Aorta (tissue), 5 donors: ENCODE data around the gene CAV1. TPM values are rescaled to one million over a fixed set of nuclear protein-coding genes. Genes with fewer than 3 reads are reported as not detected.

ENCODE experiments used
- ATAC-seq: fragments of 200-7000 bp; cut with Tn5 transposase; one replicate; pipeline ENCODE4 v1.9.1; 2022; ENCODE audit warnings: moderate library complexity; ENCODE audit not compliant: low FRiP score
- DNase-seq, 2 donors: peaks; one replicate each; pipeline ENCODE4 v3.0.0-alpha.2; 2020
- H3K27ac ChIP-seq, 2 donors: one replicate each; pipeline ENCODE4 v1.5.1; 2013; ENCODE audit warnings: low read length in 2 of 2, mild to moderate bottlenecking in 2 of 2, moderate library complexity in 2 of 2, control low read depth in 1 of 2, inconsistent platforms in 1 of 2, low read depth in 1 of 2
- H3K27me3 ChIP-seq, 2 donors: one replicate each; pipeline ENCODE4 v1.6.1; 2013; ENCODE audit warnings: control low read depth in 1 of 2, low read length in 1 of 2, mild to moderate bottlenecking in 1 of 2, moderate library complexity in 1 of 2; ENCODE audit not compliant: insufficient read depth in 2 of 2, control insufficient read depth in 1 of 2
- H3K36me3 ChIP-seq, 2 donors: one replicate each; pipeline ENCODE4 v1.6.1; 2013; ENCODE audit warnings: control low read depth in 1 of 2, low read length in 1 of 2, mild to moderate bottlenecking in 1 of 2; ENCODE audit not compliant: insufficient read depth in 2 of 2, control insufficient read depth in 1 of 2
- H3K4me1 ChIP-seq, 2 donors: one replicate each; pipeline ENCODE4 v1.6.1; 2013; ENCODE audit warnings: low read length in 2 of 2, control low read depth in 1 of 2, mild to moderate bottlenecking in 1 of 2, moderate library complexity in 1 of 2; ENCODE audit not compliant: insufficient read depth in 2 of 2, control insufficient read depth in 1 of 2
- H3K4me3 ChIP-seq, 2 donors: one replicate each; pipeline ENCODE4 v1.5.1; 2013; ENCODE audit warnings: low read length in 2 of 2, control low read depth in 1 of 2, mild to moderate bottlenecking in 1 of 2
- H3K9me3 ChIP-seq: one replicate; pipeline ENCODE4 v1.6.1; 2013; ENCODE audit warnings: mild to moderate bottlenecking, low read length; ENCODE audit not compliant: control insufficient read depth
- WGBS, 2 donors: extraction: QIAGEN DNeasy Blood & Tissue Kit; methylation state at CpG; one replicate each; pipeline ENCODE4 v1.1.7; 2013; 5-methylcytosine and 5-hydroxymethylcytosine counted together
- intact Hi-C, 2 donors: fragments of 100-400 bp; cut with DNase I; formaldehyde crosslinking; loops; one replicate each; pipeline versions ENCODE4 v1.14.2 to v1.15.0; 2022
- polyA plus RNA-seq, 2 donors: library from polyadenylated mRNA; stranded (reverse); fragments of 200-250 nt; gene quantifications; one replicate each; pipeline ENCODE4 v1.2.3, GENCODE V29; 2013
- total RNA-seq, 2 donors: library from RNA; stranded (reverse); fragmentation: NEBNext Ultra II Directional; extraction: Animal tissue kit (Norgen Biotek cat#: 25700); gene quantifications; one replicate each; pipeline ENCODE4 v1.2.1, GENCODE V29; 2021
- donor health status: healthy with polysubstance abuse.
- donor health status: Bipolar disorder and iron deficiency.
- donor health status: DM: no; HTN: no; CAD: no.
- donor health status: DM: no; HTN: no; CAD: no.
- donor health status: DM: yes; HTN: yes; CAD: no.

Gene CAV1
- total and polyA plus RNA-seq, 4 donors: 133 to 230 (median 229) TPM

GRCh38 chr7:116544487-116544886, 19.7 kb downstream of the CAV1 start:
- DNase-seq (no peak), ATAC-seq (no peak)
- intact Hi-C loops: no loop called here
- H3K36me3 ChIP-seq: peaks cover 3 to 6% of the 10 kb centered on the region in 2 donors
- H3K9me3 ChIP-seq: no peaks in the 10 kb centered on the region
- peaks cover 0 to 7% of the 10 kb centered on the region in 2 donors for H3K4me1 ChIP-seq
- no peak overlapping the region for H3K4me3 ChIP-seq
- 67 to 87% methylated on average over 1 of the region's 1 CpG for WGBS, 2 donors
- H3K27ac ChIP-seq: no peak overlapping the region
- no peaks in the 10 kb centered on the region for H3K27me3 ChIP-seq

DNA sequence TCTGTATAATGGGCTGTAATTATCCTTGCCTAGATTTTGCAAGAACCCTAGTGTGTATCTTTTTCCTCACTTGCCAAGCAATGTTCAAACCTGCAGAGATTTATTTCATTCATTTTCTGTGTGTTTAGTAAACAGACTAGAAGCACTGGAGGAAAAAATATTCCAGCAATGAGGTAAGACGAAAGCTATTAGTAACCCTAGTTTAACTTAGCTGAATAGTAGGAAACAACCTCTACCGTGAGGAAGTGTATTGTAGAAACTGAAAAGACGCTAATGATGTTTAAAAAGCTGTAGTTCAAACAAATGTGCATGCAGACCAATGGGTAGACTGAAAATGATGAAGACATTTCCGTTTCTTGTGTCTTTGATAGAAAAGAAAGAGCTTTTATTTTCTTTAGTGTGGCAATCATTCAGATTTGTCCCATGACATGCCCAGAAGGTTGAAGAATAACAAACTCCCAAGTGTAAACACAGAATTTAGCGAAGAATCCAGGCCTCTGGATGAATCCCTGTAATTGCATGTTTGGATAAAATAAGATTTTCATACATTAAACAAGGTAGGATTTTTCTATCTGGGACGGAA, 20.7 kb downstream of the CAV1 start:
- Histone ChIP-seq H3K36me3 (peaks cover 3% of the 10 kb centered on the region in 2 donors), H3K4me1 (peaks cover 0 to 7% of the 10 kb centered on the region in 2 donors), H3K4me3 (no peak overlapping the region), H3K9me3 (no peaks in the 10 kb centered on the region), H3K27ac (no peak overlapping the region), H3K27me3 (no peaks in the 10 kb centered on the region)
- intact Hi-C loops: no loop called here
- ATAC-seq: no peak
- WGBS, 2 donors: 71% methylated on average over 6 of the region's 6 CpGs
- DNase-seq: no peak

DNA sequence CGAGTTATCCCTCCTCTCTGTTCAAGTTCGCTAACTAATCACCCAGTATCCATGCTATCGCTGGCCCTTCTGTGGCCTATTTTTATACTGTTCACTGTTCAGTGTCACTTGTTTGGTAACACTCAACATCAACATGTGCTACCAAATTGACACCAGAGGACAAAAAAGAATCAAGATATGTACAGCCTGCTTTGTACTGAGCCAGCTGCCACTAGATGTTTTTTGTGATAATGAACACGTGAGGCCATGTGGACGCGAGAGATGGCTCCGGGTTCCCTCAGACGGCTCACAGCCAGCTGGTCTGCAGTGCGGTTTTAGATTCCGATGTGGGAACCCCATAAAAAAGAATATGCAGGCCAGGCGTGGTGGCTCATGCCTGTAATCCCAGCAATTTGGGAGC, 21.2 kb downstream of the CAV1 start:
- no peak for DNase-seq
- Histone ChIP-seq H3K36me3 (peaks cover 3% of the 10 kb centered on the region in 2 donors), H3K27ac (peak overlapping the region in 1 of 2 donors; percentile 20), H3K9me3 (no peaks in the 10 kb centered on the region), H3K27me3 (no peaks in the 10 kb centered on the region), H3K4me1 (peaks cover 0 to 6% of the 10 kb centered on the region in 2 donors), H3K4me3 (no peak overlapping the region)
- WGBS, 2 donors: 91 to 95% methylated on average over 11 of the region's 11 CpGs
- ATAC-seq: no peak
- intact Hi-C loops: no loop called here

- DNase-seq (no peak), ATAC-seq (no peak)
- Histone ChIP-seq H3K9me3 (no peaks in the 10 kb centered on the region), H3K4me1 (peaks cover 0 to 5% of the 10 kb centered on the region in 2 donors), H3K27ac (peak overlapping the region in 1 of 2 donors; percentile 25), H3K4me3 (no peak overlapping the region), H3K27me3 (no peaks in the 10 kb centered on the region), H3K36me3 (peaks cover 3 to 5% of the 10 kb centered on the region in 2 donors)
- WGBS, 2 donors: 38 to 47% methylated on average over 1 of the region's 1 CpG
- intact Hi-C loops: no loop called here
These were observed 22.1 kb downstream of the CAV1 start for GRCh38 chr7:116546916-116547315.

- H3K36me3 ChIP-seq: peaks cover 3 to 5% of the 10 kb centered on the region in 2 donors
These were observed 22.5 kb downstream of the CAV1 start for GRCh38 chr7:116547347-116547746.

DNA sequence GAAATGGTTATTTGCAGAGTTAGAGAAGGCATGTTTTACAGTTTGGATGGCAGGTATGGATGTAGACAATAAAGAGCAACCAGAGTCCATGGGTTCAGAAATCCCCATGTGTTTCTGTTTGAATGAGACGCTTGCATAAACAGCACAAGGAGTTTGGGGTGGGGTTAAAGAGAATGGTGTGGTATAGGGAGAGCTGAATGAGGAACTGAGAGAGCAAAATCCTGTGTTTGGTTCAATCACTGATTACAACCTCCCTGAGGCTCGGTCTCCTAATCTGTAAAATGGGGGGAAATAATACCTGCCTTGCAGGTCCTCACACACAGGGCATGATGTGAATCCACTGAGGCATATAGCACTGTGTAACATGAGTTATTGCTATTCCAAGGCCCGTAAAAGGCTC, 23.7 kb downstream of the CAV1 start:
- H3K27me3 ChIP-seq: no peaks in the 10 kb centered on the region
- H3K4me1 ChIP-seq: peaks cover 2 to 4% of the 10 kb centered on the region in 2 donors
- DNase-seq (no peak), ATAC-seq (no peak)
- no peaks in the 10 kb centered on the region for H3K9me3 ChIP-seq
- intact Hi-C loops: no loop called here
- H3K27ac ChIP-seq: peak overlapping the region in 1 of 2 donors; percentile 18
- H3K36me3 ChIP-seq: peaks cover 3 to 5% of the 10 kb centered on the region in 2 donors
- WGBS, 2 donors: 83 to 84% methylated on average over 3 of the region's 3 CpGs
- no peak overlapping the region for H3K4me3 ChIP-seq

More at GRCh38 chr7:116547347-116547746, 22.5 kb downstream of the CAV1 start:
- DNase-seq (no peak), ATAC-seq (no peak)
- Histone ChIP-seq H3K9me3 (no peaks in the 10 kb centered on the region), H3K4me3 (no peak overlapping the region), H3K27me3 (no peaks in the 10 kb centered on the region), H3K4me1 (peaks cover 0 to 5% of the 10 kb centered on the region in 2 donors), H3K27ac (no peak overlapping the region)
- WGBS, 2 donors: 60 to 65% methylated on average over 2 of the region's 2 CpGs
- intact Hi-C loops: no loop called here

DNA sequence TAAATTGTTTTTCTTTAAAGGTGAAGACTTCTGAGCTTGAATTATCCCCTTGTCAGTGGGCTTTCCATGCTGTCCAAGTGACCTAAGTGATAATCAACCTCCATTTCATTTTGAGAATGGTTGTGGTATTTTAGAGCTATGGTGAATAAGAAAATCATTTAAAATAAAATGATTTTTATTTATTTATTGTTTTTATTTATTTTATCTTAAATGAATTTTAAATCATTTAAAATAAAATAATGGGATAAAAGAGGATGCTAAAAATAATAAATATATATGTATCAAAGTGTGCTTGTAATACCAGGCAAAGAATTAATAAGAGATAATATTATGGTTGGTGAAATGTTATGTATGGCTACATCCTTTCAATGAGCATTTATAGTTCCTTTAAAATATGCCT, 24.5 kb downstream of the CAV1 start:
- ATAC-seq (no peak), DNase-seq (no peak)
- H3K9me3 ChIP-seq: no peaks in the 10 kb centered on the region
- no peak overlapping the region for H3K4me3 ChIP-seq
- intact Hi-C loops: no loop called here
- H3K27me3 ChIP-seq: no peaks in the 10 kb centered on the region
- H3K4me1 ChIP-seq: peaks cover 5 to 7% of the 10 kb centered on the region in 2 donors
- H3K36me3 ChIP-seq: peaks cover 3 to 5% of the 10 kb centered on the region in 2 donors
- H3K27ac ChIP-seq: no peak overlapping the region

DNA sequence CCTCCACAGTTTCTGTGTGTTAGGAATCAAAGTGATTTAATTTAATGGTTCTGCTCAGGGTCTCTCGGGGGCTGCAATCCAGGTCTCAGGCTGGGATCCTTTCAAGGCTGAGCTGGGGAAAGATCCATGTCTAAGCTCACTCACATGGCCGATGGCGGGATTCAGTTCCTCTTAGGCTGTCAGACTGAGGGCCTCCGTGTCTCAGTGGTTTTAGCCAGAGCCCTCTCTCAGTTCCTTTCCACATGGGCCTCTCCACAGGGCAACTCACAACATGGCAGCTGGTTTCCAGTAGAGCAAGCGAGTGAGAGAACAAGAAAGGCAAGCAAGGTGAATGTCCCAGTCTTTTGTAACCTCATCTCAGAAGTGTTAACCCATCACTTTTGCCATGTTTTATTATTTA, 26.9 kb downstream of the CAV1 start:
- no peak for ATAC-seq
- Histone ChIP-seq H3K4me1 (peaks cover 5 to 13% of the 10 kb centered on the region in 2 donors), H3K4me3 (no peak overlapping the region), H3K27ac (peak overlapping the region; percentile 49 to 63), H3K9me3 (no peaks in the 10 kb centered on the region), H3K27me3 (no peaks in the 10 kb centered on the region), H3K36me3 (peaks cover 3 to 5% of the 10 kb centered on the region in 2 donors)
- no peak for DNase-seq
- WGBS, 2 donors: 90 to 91% methylated on average over 5 of the region's 5 CpGs
- intact Hi-C loops: no loop called here

DNA sequence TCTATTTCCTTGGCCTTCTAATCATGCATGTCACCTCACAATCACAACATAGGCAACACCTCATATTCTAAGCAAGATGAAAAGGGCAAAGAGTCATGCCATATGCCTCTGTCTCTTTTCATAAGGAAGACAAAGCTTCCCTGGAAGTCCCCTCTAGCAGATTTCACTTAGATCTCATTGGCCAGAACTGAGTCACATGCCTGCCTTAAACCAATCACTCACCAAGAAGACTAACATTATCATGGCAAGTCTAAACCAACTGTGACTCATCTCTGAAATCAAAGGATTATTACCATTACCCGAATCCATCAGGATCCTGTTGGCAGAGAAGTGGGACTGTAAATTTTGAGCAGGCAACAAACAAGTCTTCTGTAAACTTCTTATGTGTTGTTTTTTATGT, 27.8 kb downstream of the CAV1 start:
- 67 to 75% methylated on average over 1 of the region's 1 CpG for WGBS, 2 donors
- peak overlapping the region; percentile 47 to 49 for H3K27ac ChIP-seq
- ATAC-seq (no peak), DNase-seq (no peak)
- no peaks in the 10 kb centered on the region for H3K9me3 ChIP-seq
- H3K27me3 ChIP-seq: no peaks in the 10 kb centered on the region
- intact Hi-C loops: no loop called here
- H3K36me3 ChIP-seq: peaks cover 0 to 5% of the 10 kb centered on the region in 2 donors
- no peak overlapping the region for H3K4me3 ChIP-seq
- peaks cover 7 to 11% of the 10 kb centered on the region in 2 donors for H3K4me1 ChIP-seq
